Measurements from ENCODE around the gene GATAD2B.

DNA sequence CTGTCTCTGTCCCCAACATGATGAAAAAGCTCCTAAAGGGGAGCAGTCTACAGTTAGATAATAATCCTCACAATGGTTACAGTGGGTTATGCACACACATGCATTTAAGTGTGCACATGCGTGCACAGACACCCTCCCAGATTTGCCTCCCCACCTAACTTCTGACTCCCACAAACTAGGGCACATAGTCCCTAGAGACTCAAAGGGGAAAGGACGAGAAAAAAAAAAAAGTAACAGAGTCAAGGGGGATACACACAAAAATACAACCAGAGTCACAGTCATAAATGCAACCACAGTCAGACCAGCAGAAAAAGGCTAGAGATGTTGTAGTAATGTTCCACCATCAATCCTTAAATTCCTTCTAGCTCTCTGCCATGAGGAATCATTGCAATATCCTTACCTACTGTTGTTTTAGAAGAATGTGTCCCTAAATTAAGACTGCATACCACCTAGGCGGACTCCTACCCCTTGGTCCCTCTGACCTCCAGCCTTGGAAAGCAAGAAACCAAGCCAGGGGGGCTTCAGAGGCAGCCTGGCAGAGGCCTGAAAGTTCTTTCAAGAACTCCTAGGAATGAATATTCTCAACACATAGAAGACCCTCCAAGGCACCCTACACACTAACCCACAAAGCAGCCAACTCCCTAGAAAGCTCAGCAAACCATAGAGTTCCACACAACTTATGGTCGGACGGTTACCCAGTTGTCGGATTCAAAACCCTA, 34.4 kb upstream of the GATAD2B start:
- no peak for TF ChIP-seq ZNF350 (tag by site-specific recombination; IDR thresholded peaks at IDR 0.05)
- TF ChIP-seq, protein P1, sequence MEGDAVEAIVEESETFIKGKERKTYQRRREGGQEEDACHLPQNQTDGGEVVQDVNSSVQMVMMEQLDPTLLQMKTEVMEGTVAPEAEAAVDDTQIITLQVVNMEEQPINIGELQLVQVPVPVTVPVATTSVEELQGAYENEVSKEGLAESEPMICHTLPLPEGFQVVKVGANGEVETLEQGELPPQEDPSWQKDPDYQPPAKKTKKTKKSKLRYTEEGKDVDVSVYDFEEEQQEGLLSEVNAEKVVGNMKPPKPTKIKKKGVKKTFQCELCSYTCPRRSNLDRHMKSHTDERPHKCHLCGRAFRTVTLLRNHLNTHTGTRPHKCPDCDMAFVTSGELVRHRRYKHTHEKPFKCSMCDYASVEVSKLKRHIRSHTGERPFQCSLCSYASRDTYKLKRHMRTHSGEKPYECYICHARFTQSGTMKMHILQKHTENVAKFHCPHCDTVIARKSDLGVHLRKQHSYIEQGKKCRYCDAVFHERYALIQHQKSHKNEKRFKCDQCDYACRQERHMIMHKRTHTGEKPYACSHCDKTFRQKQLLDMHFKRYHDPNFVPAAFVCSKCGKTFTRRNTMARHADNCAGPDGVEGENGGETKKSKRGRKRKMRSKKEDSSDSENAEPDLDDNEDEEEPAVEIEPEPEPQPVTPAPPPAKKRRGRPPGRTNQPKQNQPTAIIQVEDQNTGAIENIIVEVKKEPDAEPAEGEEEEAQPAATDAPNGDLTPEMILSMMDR (tag by site-specific recombination; IDR thresholded peaks at IDR 0.05): no peak
- TF ChIP-seq ZNF768 (tag by site-specific recombination; IDR thresholded peaks at IDR 0.05): no peak
- no peak for TF ChIP-seq ZNF292 (tag by site-specific recombination; IDR thresholded peaks at IDR 0.05; ENCODE audit: borderline replicate concordance, low read depth)
- TF ChIP-seq, protein P2, sequence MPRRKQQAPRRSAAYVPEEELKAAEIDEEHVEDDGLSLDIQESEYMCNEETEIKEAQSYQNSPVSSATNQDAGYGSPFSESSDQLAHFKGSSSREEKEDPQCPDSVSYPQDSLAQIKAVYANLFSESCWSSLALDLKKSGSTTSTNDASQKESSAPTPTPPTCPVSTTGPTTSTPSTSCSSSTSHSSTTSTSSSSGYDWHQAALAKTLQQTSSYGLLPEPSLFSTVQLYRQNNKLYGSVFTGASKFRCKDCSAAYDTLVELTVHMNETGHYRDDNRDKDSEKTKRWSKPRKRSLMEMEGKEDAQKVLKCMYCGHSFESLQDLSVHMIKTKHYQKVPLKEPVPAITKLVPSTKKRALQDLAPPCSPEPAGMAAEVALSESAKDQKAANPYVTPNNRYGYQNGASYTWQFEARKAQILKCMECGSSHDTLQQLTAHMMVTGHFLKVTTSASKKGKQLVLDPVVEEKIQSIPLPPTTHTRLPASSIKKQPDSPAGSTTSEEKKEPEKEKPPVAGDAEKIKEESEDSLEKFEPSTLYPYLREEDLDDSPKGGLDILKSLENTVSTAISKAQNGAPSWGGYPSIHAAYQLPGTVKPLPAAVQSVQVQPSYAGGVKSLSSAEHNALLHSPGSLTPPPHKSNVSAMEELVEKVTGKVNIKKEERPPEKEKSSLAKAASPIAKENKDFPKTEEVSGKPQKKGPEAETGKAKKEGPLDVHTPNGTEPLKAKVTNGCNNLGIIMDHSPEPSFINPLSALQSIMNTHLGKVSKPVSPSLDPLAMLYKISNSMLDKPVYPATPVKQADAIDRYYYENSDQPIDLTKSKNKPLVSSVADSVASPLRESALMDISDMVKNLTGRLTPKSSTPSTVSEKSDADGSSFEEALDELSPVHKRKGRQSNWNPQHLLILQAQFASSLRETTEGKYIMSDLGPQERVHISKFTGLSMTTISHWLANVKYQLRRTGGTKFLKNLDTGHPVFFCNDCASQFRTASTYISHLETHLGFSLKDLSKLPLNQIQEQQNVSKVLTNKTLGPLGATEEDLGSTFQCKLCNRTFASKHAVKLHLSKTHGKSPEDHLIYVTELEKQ (tag by site-specific recombination; IDR thresholded peaks at IDR 0.05; ENCODE audit: borderline replicate concordance): no peak
